GM12891 (cell line): Measurements from ENCODE around the gene TRIM13.
A peak's percentile ranks its signal among the peaks of the same experiment; 100 is the strongest.

ENCODE experiments used
- DNase-seq: peaks from one replicate; pipeline ENCODE4 v3.0.0; 2011; ENCODE audit warnings: low spot score; ENCODE audit not compliant: insufficient read length
- FAIRE-seq: peaks from 2 replicates; lab custom pipeline; 2011; peaks lifted over from hg19 to GRCh38; lab: Jason Lieb, UNC
- PAX5 ChIP-seq: IDR thresholded peaks from 2 replicates; pipeline ENCODE4 v1.6.1; 2011; ENCODE audit warnings: low read length, moderate library complexity, mild to moderate bottlenecking; ENCODE audit not compliant: insufficient read depth, severe bottlenecking
- POLR2A ChIP-seq: IDR thresholded peaks from 2 replicates; pipeline ENCODE4 v1.6.1; 2011; ENCODE audit warnings: low read depth, low read length, control low read depth
- POLR2AphosphoS5 ChIP-seq: IDR thresholded peaks from 2 replicates; pipeline ENCODE4 v1.6.1; 2011; ENCODE audit warnings: low read depth, low read length, control low read depth
- POU2F2 ChIP-seq: IDR thresholded peaks from 2 replicates; pipeline ENCODE4 v1.6.1; 2011; ENCODE audit warnings: low read depth, mild to moderate bottlenecking, control low read depth, low read length, moderate library complexity
- SPI1 ChIP-seq: IDR thresholded peaks from 2 replicates; pipeline ENCODE4 v1.6.1; 2011; ENCODE audit warnings: low read depth, low read length, control low read depth
- TAF1 ChIP-seq: IDR thresholded peaks from 2 replicates; pipeline ENCODE4 v1.6.1; 2011; ENCODE audit warnings: low read depth, low read length, control low read depth

TRIM13 gene

GRCh38 chr13:49996161-49996915, 504 bp upstream of the TRIM13 start:
- DNase-seq = peak; percentile 75
- FAIRE-seq = peak; percentile 93
- peak; percentile 10; the same call in 1 of the 2 replicates for TF ChIP-seq TAF1
- no peak; the same call in 1 of the 2 replicates for TF ChIP-seq POU2F2
- peak; percentile 36; the same call in 1 of the 2 replicates for TF ChIP-seq POLR2AphosphoS5
- TF ChIP-seq SPI1 = no peak
- TF ChIP-seq PAX5 = no peak
- TF ChIP-seq POLR2A = 0 out of 2 replicates have a peak, but pooled peaks have one; percentile 4

GRCh38 chr13:49997955-49998354, 1.1 kb downstream of the TRIM13 start:
- no peak for DNase-seq
- TF ChIP-seq TAF1 (no peak), POLR2AphosphoS5 (no peak), POU2F2 (no peak), POLR2A (no peak), PAX5 (no peak), SPI1 (no peak)
- no peak for FAIRE-seq

- FAIRE-seq (no peak), DNase-seq (no peak)
- TF ChIP-seq TAF1 = no peak
- TF ChIP-seq POLR2A = no peak
- TF ChIP-seq PAX5 = no peak
- TF ChIP-seq POLR2AphosphoS5 = no peak
- TF ChIP-seq POU2F2 = no peak
- no peak for TF ChIP-seq SPI1
Observed at GRCh38 chr13:49998714-49999624, 2.1 kb downstream of the TRIM13 start.

- TF ChIP-seq SPI1 = no peak
- TF ChIP-seq POU2F2 = no peak
- DNase-seq = no peak
- FAIRE-seq = no peak
Observed at GRCh38 chr13:50001287-50001686, 4.4 kb downstream of the TRIM13 start.

GRCh38 chr13:50006426-50007135, 9.7 kb downstream of the TRIM13 start:
- TF ChIP-seq SPI1 (no peak), POLR2A (no peak), POLR2AphosphoS5 (no peak), TAF1 (no peak), PAX5 (no peak), POU2F2 (no peak)
- DNase-seq = no peak
- FAIRE-seq = no peak

- DNase-seq = no peak
- no peak for FAIRE-seq
- no peak for TF ChIP-seq POLR2A
- TF ChIP-seq SPI1 = no peak
- no peak for TF ChIP-seq PAX5
- no peak for TF ChIP-seq POLR2AphosphoS5
- TF ChIP-seq TAF1 = no peak
- no peak for TF ChIP-seq POU2F2
Observed at GRCh38 chr13:50011461-50011860, 14.6 kb downstream of the TRIM13 start.

GRCh38 chr13:50012396-50013169, 15.7 kb downstream of the TRIM13 start:
- no peak for DNase-seq
- TF ChIP-seq SPI1 (no peak), POLR2AphosphoS5 (no peak), POU2F2 (no peak), POLR2A (no peak), TAF1 (no peak), PAX5 (no peak)
- FAIRE-seq = no peak

GRCh38 chr13:50014386-50014785, 17.5 kb downstream of the TRIM13 start:
- no peak for TF ChIP-seq TAF1
- no peak for TF ChIP-seq SPI1
- no peak for TF ChIP-seq PAX5
- TF ChIP-seq POU2F2 = no peak
- TF ChIP-seq POLR2AphosphoS5 = no peak
- TF ChIP-seq POLR2A = no peak
- no peak for FAIRE-seq
- DNase-seq = no peak
